ENCODE data around the gene ADCY4.
"Not testable (repeated sequence)": the region's sequence is repeated elsewhere in the genome, so short reads cannot be mapped to it uniquely, and the experiment has no call there.

ADCY4 gene

GRCh38 chr14:24366721-24367513 is 32.0 kb upstream of the ADCY4 start:
- peak; percentile 97 for DNase-seq

GRCh38 chr14:24366413-24366720 is 31.5 kb upstream of the ADCY4 start:
- no peak for DNase-seq

- DNase-seq: peak; percentile 91
These were observed 30.9 kb upstream of the ADCY4 start for GRCh38 chr14:24365600-24366412.

GRCh38 chr14:24364841-24365240 is 30.0 kb upstream of the ADCY4 start:
- DNase-seq: no peak

GRCh38 chr14:24363401-24363800 is 28.5 kb upstream of the ADCY4 start:
- no peak for DNase-seq

- DNase-seq: peak; percentile 75
These were observed 27.5 kb upstream of the ADCY4 start for GRCh38 chr14:24362241-24362960.

GRCh38 chr14:24361326-24361725 is 26.5 kb upstream of the ADCY4 start:
- no peak for DNase-seq

- DNase-seq: no peak
These were observed 25.4 kb upstream of the ADCY4 start for GRCh38 chr14:24360281-24360680.

GRCh38 chr14:24356208-24356607 is 21.3 kb upstream of the ADCY4 start:
- no peak for DNase-seq

- no peak for DNase-seq
These were observed 20.1 kb upstream of the ADCY4 start for GRCh38 chr14:24355009-24355408.

GRCh38 chr14:24354482-24354825 is 19.6 kb upstream of the ADCY4 start:
- DNase-seq: not testable (repeated sequence)

- DNase-seq: peak; percentile 57
These were observed 18.9 kb upstream of the ADCY4 start for GRCh38 chr14:24353559-24354481.

- DNase-seq: peak; percentile 28
These were observed 16.6 kb upstream of the ADCY4 start for GRCh38 chr14:24351517-24351916.

GRCh38 chr14:24349742-24350141 is 14.9 kb upstream of the ADCY4 start:
- no peak for DNase-seq

GRCh38 chr14:24348186-24348585 is 13.3 kb upstream of the ADCY4 start:
- DNase-seq: no peak

GRCh38 chr14:24347134-24347533 is 12.3 kb upstream of the ADCY4 start:
- DNase-seq: no peak

- DNase-seq: no peak
These were observed 9.2 kb upstream of the ADCY4 start for GRCh38 chr14:24343795-24344660.

GRCh38 chr14:24342889-24343288 is 8.0 kb upstream of the ADCY4 start:
- DNase-seq: no peak

- no peak for DNase-seq
These were observed 5.7 kb upstream of the ADCY4 start for GRCh38 chr14:24340606-24341005.

GRCh38 chr14:24339284-24340151 is 4.6 kb upstream of the ADCY4 start, which contains the start of gene RIPK3:
TSS of gene RIPK3 (minus strand) at chr14:24339991. CDS start at chr14:24339826, 165 bp downstream.
- DNase-seq: no peak
